HL-60 (cell line): Measurements from ENCODE around the gene TRIM28.

Experiments used
- DNase-seq, 2 experiments: peaks; one replicate each; pipeline ENCODE4 v3.0.0-alpha.2; 2010 to 2020; ENCODE audit warnings: low read depth in 1 of 2, low spot score in 1 of 2
- H3K27ac ChIP-seq: fragments of 250-450 bp; sonication (Bioruptor Pico); replicated peaks from 2 replicates; pipeline ENCODE4 v1.5.1; 2020; ENCODE audit warnings: mild to moderate bottlenecking, moderate library complexity
- H3K27me3 ChIP-seq: fragments of 250-450 bp; sonication (Bioruptor Pico); 2 replicates; pipeline ENCODE4 v1.5.1; 2021; ENCODE audit warnings: mild to moderate bottlenecking, moderate library complexity; ENCODE audit not compliant: insufficient read depth, poor library complexity, severe bottlenecking
- H3K4me3 ChIP-seq: replicated peaks from 2 replicates; pipeline ENCODE4 v1.5.1; 2011; ENCODE audit warnings: mild to moderate bottlenecking, control low read depth, low read length; ENCODE audit not compliant: insufficient read depth
- GABPA ChIP-seq: IDR thresholded peaks from 2 replicates; pipeline ENCODE4 v1.6.1; 2012; ENCODE audit warnings: low read depth
- POLR2AphosphoS5 ChIP-seq: IDR thresholded peaks from 2 replicates; pipeline ENCODE4 v1.6.1; 2012; ENCODE audit warnings: low read depth
- SPI1 ChIP-seq: IDR thresholded peaks from 2 replicates; pipeline ENCODE4 v1.6.1; 2012; ENCODE audit warnings: low read depth, mild to moderate bottlenecking, borderline replicate concordance
- TF ChIP-seq, protein P1 (sequence below): IDR thresholded peaks from 2 replicates; pipeline ENCODE4 v1.6.1; 2012; ENCODE audit warnings: low read depth; ENCODE audit not compliant: insufficient replicate concordance
- TF ChIP-seq, protein P2 (sequence below): IDR thresholded peaks from one replicate; pipeline ENCODE4 v1.5.1; 2011; ENCODE audit warnings: low read length, control low read depth, inconsistent platforms; ENCODE audit not compliant: insufficient read depth

The TRIM28 gene

DNA sequence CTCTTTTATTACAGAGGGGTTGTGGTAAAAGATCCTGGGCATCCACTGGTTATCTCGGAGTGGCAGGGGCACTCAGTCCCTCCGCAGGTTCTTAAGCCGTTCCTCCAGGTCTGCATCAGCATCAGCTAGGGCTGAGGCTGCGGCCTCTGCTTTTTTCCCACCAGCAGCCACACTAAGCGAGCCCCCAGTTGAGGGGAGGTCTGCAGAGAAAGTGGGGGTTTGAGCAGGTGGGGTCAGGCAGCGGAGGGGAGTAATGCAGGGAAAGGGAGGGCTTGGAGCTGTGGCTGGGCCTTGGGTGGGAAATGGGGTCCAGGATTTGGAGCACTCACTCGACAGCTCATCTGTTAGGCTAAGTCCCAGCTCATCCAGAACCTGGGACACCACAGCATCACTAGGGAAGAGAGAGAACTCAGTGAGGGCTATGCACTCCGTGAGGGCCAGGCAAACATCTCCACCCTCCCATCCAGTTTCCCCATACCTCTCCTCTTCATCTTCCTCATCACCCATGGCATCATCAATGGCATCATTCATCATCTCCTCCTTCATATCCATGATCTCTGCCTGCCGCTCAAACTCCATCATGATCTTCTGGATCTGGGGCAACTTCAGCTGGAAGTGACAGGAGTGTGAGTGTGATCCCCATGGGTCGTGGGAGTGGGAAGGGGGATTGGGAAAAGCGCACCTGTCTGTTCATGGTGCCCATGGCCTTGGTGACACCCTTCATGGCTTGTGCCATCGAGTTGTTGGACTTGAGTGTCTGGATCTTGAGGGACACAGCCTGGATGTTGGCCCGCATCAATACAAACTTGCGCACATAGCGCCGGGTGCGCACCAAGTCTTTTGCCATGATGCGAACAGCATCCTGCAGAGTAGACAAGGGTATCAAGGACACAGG is 8.0 kb downstream of the TRIM28 start:
- TF ChIP-seq POLR2AphosphoS5 (peak; percentile 75; the same call in 1 of the 2 replicates), SPI1 (no peak), GABPA (no peak)
- TF ChIP-seq, protein P1, sequence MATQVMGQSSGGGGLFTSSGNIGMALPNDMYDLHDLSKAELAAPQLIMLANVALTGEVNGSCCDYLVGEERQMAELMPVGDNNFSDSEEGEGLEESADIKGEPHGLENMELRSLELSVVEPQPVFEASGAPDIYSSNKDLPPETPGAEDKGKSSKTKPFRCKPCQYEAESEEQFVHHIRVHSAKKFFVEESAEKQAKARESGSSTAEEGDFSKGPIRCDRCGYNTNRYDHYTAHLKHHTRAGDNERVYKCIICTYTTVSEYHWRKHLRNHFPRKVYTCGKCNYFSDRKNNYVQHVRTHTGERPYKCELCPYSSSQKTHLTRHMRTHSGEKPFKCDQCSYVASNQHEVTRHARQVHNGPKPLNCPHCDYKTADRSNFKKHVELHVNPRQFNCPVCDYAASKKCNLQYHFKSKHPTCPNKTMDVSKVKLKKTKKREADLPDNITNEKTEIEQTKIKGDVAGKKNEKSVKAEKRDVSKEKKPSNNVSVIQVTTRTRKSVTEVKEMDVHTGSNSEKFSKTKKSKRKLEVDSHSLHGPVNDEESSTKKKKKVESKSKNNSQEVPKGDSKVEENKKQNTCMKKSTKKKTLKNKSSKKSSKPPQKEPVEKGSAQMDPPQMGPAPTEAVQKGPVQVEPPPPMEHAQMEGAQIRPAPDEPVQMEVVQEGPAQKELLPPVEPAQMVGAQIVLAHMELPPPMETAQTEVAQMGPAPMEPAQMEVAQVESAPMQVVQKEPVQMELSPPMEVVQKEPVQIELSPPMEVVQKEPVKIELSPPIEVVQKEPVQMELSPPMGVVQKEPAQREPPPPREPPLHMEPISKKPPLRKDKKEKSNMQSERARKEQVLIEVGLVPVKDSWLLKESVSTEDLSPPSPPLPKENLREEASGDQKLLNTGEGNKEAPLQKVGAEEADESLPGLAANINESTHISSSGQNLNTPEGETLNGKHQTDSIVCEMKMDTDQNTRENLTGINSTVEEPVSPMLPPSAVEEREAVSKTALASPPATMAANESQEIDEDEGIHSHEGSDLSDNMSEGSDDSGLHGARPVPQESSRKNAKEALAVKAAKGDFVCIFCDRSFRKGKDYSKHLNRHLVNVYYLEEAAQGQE: no peak
- TF ChIP-seq, protein P2, sequence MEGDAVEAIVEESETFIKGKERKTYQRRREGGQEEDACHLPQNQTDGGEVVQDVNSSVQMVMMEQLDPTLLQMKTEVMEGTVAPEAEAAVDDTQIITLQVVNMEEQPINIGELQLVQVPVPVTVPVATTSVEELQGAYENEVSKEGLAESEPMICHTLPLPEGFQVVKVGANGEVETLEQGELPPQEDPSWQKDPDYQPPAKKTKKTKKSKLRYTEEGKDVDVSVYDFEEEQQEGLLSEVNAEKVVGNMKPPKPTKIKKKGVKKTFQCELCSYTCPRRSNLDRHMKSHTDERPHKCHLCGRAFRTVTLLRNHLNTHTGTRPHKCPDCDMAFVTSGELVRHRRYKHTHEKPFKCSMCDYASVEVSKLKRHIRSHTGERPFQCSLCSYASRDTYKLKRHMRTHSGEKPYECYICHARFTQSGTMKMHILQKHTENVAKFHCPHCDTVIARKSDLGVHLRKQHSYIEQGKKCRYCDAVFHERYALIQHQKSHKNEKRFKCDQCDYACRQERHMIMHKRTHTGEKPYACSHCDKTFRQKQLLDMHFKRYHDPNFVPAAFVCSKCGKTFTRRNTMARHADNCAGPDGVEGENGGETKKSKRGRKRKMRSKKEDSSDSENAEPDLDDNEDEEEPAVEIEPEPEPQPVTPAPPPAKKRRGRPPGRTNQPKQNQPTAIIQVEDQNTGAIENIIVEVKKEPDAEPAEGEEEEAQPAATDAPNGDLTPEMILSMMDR: no peak
- Histone ChIP-seq H3K27me3 (no peaks in the 10 kb centered on the region), H3K4me3 (no peak overlapping the region), H3K27ac (no peak overlapping the region)
- DNase-seq: no peak

DNA sequence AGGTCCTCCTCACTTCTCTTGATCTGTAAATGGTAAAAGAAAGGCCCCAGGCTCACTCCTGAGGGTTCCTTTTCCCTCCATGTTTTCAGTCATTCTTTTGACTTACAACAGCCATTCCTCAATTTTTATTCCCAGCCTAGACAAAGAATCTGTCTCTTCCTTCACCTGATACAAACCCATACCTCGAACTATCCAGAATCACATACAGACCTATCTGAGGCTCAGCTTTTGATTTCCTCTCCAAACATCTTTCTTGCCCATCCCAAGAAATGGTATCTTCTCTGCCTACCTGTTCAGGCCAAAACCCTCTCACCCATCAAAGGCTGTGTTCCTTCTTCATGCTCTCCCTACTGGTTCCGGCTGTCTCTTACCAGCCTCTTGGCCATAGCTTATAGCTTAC is 8.8 kb downstream of the TRIM28 start:
- H3K4me3 ChIP-seq: no peak overlapping the region
- H3K27ac ChIP-seq: no peak overlapping the region
- TF ChIP-seq, protein P1: no peak
- TF ChIP-seq GABPA: no peak
- TF ChIP-seq, protein P2: no peak
- TF ChIP-seq SPI1: no peak
- no peak for TF ChIP-seq POLR2AphosphoS5
- DNase-seq: no peak
- no peaks in the 10 kb centered on the region for H3K27me3 ChIP-seq

DNA sequence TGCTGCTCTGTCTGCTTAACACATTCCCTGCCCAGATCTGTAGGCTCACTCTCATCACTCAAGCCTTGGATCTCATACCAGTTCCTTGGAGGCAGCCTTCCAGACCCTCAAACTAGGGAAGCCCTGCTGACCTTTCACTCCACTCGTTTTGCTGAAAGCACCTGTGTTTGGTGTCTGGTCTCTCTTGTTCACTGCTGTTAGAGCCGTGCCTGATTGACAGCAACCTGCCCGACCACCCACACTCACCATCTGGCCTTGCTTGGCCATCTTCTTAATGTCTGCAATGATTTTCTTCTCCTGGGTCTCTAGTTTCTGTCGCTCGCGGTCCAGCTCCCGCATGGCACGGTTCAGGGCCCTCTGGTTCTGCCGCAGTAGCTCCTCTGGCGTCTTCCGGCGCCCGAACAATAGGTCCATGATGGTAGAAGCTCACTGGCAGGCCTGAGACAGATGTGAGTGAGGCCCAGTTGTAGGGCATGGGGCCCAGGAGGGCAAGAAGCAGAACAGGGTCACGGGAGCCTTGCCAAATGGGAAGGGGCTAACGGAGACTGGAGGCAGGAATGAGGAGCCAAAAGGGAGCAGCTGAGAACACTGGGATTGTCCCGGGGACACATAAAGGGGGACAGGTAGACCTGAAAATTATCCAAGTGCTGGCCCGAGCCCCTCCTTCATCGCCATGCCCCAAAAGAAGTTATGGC is 10.1 kb downstream of the TRIM28 start:
- H3K27me3 ChIP-seq: no peaks in the 10 kb centered on the region
- peak in 1 of 2 experiments; percentile 39 for DNase-seq
- H3K4me3 ChIP-seq: peak overlapping the region; percentile 74
- TF ChIP-seq, protein P2: no peak
- TF ChIP-seq, protein P1: no peak
- TF ChIP-seq GABPA: no peak
- no peak for TF ChIP-seq POLR2AphosphoS5
- TF ChIP-seq SPI1: no peak
- H3K27ac ChIP-seq: peak overlapping the region; percentile 75
